CD14-positive monocyte (primary cell): Measurements from ENCODE around the gene MECR. TPM values are rescaled to one million over a fixed set of nuclear protein-coding genes. Genes with fewer than 3 reads are reported as not detected.

Source experiments
- DNase-seq, 3 donors: peaks; one replicate each; pipeline ENCODE4 v3.0.0-alpha.2; 2011 to 2022
- H2AFZ ChIP-seq: 2 replicates; pipeline ENCODE4 v1.6.0; 2012; ENCODE audit warnings: mild to moderate bottlenecking, low read depth, low read length, inconsistent platforms; ENCODE audit not compliant: insufficient read depth, poor library complexity, severe bottlenecking
- H3K27ac ChIP-seq, 2 donors: 1 replicate in 1 of 2; 2 replicates in 1 of 2; pipeline ENCODE4 v1.5.1; 2012 to 2013; ENCODE audit warnings: low read length in 2 of 2, control low read depth in 1 of 2, inconsistent platforms in 1 of 2, low read depth in 1 of 2, mild to moderate bottlenecking in 1 of 2
- H3K27me3 ChIP-seq, 2 donors: one replicate each; pipeline versions ENCODE4 v1.6.0 to v1.6.1; 2011 to 2013; ENCODE audit warnings: low read length in 2 of 2; ENCODE audit not compliant: control insufficient read depth in 2 of 2, insufficient read depth in 2 of 2
- H3K36me3 ChIP-seq, 2 donors: replicated peaks in 1 of 2; 1 replicate in 1 of 2; 2 replicates in 1 of 2; pipeline versions ENCODE4 v1.5.1 to v1.6.1; 2012 to 2013; ENCODE audit warnings: low read length in 2 of 2, control low read depth in 1 of 2, inconsistent platforms in 1 of 2, mild to moderate bottlenecking in 1 of 2; ENCODE audit not compliant: insufficient read depth in 2 of 2, control insufficient read depth in 1 of 2
- H3K4me1 ChIP-seq, 2 donors: 1 replicate in 1 of 2; 2 replicates in 1 of 2; pipeline versions ENCODE4 v1.5.1 to v1.6.1; 2012 to 2013; ENCODE audit warnings: low read length in 2 of 2, control low read depth in 1 of 2, inconsistent platforms in 1 of 2, mild to moderate bottlenecking in 1 of 2, moderate library complexity in 1 of 2; ENCODE audit not compliant: insufficient read depth in 2 of 2, control insufficient read depth in 1 of 2
- H3K4me2 ChIP-seq: replicated peaks from 2 replicates; pipeline ENCODE3; 2012; ENCODE audit warnings: low read length, moderate library complexity, mild to moderate bottlenecking; ENCODE audit not compliant: poor library complexity, severe bottlenecking; ENCODE audit errors: extremely low read depth
- H3K4me3 ChIP-seq, 3 experiments: fragments of 200-600 bp in 1 of 3; sonication (generic) in 1 of 3; replicated peaks in 1 of 3; 1 replicate in 2 of 3; 2 replicates in 1 of 3; pipeline ENCODE4 v1.5.1; 2011 to 2013; ENCODE audit warnings: low read length in 3 of 3, mild to moderate bottlenecking in 3 of 3, control low read depth in 2 of 3, low read depth in 2 of 3, inconsistent platforms in 1 of 3, moderate library complexity in 1 of 3
- H3K79me2 ChIP-seq: 2 replicates; pipeline ENCODE4 v1.6.0; 2012; ENCODE audit warnings: mild to moderate bottlenecking, control low read depth, inconsistent platforms, low read length, moderate library complexity; ENCODE audit not compliant: insufficient read depth
- H3K9ac ChIP-seq: 2 replicates; pipeline ENCODE4 v1.6.0; 2017; ENCODE audit warnings: low read length, mild to moderate bottlenecking; ENCODE audit not compliant: insufficient read depth, poor library complexity, severe bottlenecking
- H3K9me3 ChIP-seq, 2 donors: replicated peaks in 1 of 2; 1 replicate in 1 of 2; 2 replicates in 1 of 2; pipeline versions ENCODE4 v1.5.1 to v1.6.1; 2012 to 2013; ENCODE audit warnings: low read length in 2 of 2, control low read depth in 1 of 2; ENCODE audit not compliant: control insufficient read depth in 1 of 2, insufficient read depth in 1 of 2
- H4K20me1 ChIP-seq: 2 replicates; pipeline ENCODE4 v1.6.0; 2012; ENCODE audit warnings: mild to moderate bottlenecking, low read length, control low read depth, moderate library complexity; ENCODE audit not compliant: insufficient read depth
- H3K27ac Mint-ChIP-seq, 7 donors: one replicate each; pipeline ENCODE4 v1.8.0; 2020; ENCODE audit warnings: mild to moderate bottlenecking in 7 of 7, mixed read lengths in 7 of 7, moderate library complexity in 6 of 7, inconsistent platforms in 2 of 7
- H3K27me3 Mint-ChIP-seq, 3 donors: one replicate each; pipeline ENCODE4 v1.8.0; 2021 to 2022; ENCODE audit warnings: low read depth in 3 of 3, mild to moderate bottlenecking in 3 of 3, mixed read lengths in 3 of 3, moderate library complexity in 3 of 3, inconsistent platforms in 1 of 3
- H3K36me3 Mint-ChIP-seq, 2 donors: one replicate each; pipeline ENCODE4 v1.8.0; 2020; ENCODE audit warnings: mixed read lengths in 2 of 2, inconsistent platforms in 1 of 2, mild to moderate bottlenecking in 1 of 2
- H3K4me1 Mint-ChIP-seq: one replicate; pipeline ENCODE4 v1.8.0; 2020; ENCODE audit warnings: mild to moderate bottlenecking, mixed read lengths
- H3K4me3 Mint-ChIP-seq, 2 donors: one replicate each; pipeline ENCODE4 v1.8.0; 2020; ENCODE audit warnings: mild to moderate bottlenecking in 2 of 2, mixed read lengths in 2 of 2, moderate library complexity in 1 of 2
- H3K9me3 Mint-ChIP-seq, 7 donors: one replicate each; pipeline ENCODE4 v1.8.0; 2020 to 2022; ENCODE audit warnings: mixed read lengths in 7 of 7, mild to moderate bottlenecking in 6 of 7, moderate library complexity in 6 of 7, inconsistent platforms in 2 of 7
- WGBS: methylation state at CpG from one replicate; pipeline ENCODE4 v1.1.5; 2013; ENCODE audit warnings: missing lambda C conversion rate; ENCODE audit not compliant: insufficient coverage; 5-methylcytosine and 5-hydroxymethylcytosine counted together
- intact Hi-C, 2 donors: fragments of 100-400 bp; cut with micrococcal nuclease; formaldehyde crosslinking; loops; one replicate each; pipeline versions ENCODE4 v1.15.0 to v1.15.1; 2023
- polyA plus RNA-seq, 3 donors: library from polyadenylated mRNA; depleted of rRNA in 1 of 3; unstranded in 2 of 3; stranded (reverse) in 1 of 3; fragments of 300-500 nt in 2 of 3; fragments of >200 nt in 1 of 3; fragmentation: Illumina TruSeq in 2 of 3; gene quantifications; 1 replicate in 2 of 3; 2 replicates in 1 of 3; pipeline ENCODE4 v1.2.3, GENCODE V29; 2012 to 2021
- TF ChIP-seq, protein P1 (sequence below): fragments of 200-600 bp; IDR thresholded peaks from one replicate; pipeline ENCODE4 v1.8.0; 2022; ENCODE audit warnings: antibody characterized with exemption, mild to moderate bottlenecking

Gene MECR
- polyA plus RNA-seq, 3 donors = 6.3 to 8.5 (median 7.5) TPM

DNA sequence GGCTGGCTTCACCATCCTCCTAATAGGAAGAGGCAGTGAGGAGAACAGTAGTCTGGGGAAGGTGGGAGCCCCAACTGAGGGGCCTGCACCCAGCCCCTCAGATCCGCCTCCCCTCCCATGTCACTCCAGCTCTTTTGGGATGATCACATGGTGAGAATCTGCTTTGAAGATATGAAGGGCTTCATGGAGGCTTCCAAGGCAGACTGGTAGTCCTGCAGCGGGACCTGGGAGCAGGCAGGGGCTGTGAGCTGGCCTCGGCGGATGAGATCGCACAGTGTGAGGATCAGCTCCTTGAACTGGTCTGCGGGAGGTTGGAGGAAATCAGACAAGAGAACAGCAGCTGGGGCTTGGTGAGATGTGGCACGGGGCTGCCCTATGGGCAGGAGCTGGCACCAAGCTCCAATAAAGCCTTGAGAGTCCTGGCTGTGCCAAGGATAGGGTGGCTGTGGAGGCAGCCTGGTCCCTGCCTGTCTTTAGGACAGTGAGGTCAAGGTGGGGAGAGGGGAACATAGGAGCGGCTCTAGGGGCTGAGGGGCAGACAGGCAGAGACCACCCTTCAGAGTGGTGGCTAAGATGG, 36.8 kb downstream of the MECR start:
- TF ChIP-seq, protein P1, sequence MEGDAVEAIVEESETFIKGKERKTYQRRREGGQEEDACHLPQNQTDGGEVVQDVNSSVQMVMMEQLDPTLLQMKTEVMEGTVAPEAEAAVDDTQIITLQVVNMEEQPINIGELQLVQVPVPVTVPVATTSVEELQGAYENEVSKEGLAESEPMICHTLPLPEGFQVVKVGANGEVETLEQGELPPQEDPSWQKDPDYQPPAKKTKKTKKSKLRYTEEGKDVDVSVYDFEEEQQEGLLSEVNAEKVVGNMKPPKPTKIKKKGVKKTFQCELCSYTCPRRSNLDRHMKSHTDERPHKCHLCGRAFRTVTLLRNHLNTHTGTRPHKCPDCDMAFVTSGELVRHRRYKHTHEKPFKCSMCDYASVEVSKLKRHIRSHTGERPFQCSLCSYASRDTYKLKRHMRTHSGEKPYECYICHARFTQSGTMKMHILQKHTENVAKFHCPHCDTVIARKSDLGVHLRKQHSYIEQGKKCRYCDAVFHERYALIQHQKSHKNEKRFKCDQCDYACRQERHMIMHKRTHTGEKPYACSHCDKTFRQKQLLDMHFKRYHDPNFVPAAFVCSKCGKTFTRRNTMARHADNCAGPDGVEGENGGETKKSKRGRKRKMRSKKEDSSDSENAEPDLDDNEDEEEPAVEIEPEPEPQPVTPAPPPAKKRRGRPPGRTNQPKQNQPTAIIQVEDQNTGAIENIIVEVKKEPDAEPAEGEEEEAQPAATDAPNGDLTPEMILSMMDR = no peak
- intact Hi-C loops = no loop called here
- 100% methylated on average over 7 of the region's 8 CpGs for WGBS
- DNase-seq = no peak
- H3K9me3 ChIP-seq = no peaks in the 10 kb centered on the region
- no peak overlapping the region for H3K4me3 ChIP-seq
- H2AFZ ChIP-seq = no peak overlapping the region
- no peaks in the 10 kb centered on the region for H3K27me3 ChIP-seq
- H3K9me3 Mint-ChIP-seq = peaks cover 0 to 4% (median 0%) of the 10 kb centered on the region in 7 donors
- peaks cover 9 to 32% of the 10 kb centered on the region in 2 donors for H3K36me3 ChIP-seq
- no peak overlapping the region for H3K4me2 ChIP-seq
- no peak overlapping the region for H3K4me3 Mint-ChIP-seq
- H3K4me1 Mint-ChIP-seq = no peaks in the 10 kb centered on the region
- no peaks in the 10 kb centered on the region for H3K27me3 Mint-ChIP-seq
- H3K9ac ChIP-seq = no peak overlapping the region
- H3K4me1 ChIP-seq = no peaks in the 10 kb centered on the region
- no peaks in the 10 kb centered on the region for H4K20me1 ChIP-seq
- peaks cover 16 to 20% of the 10 kb centered on the region in 2 donors for H3K36me3 Mint-ChIP-seq
- H3K79me2 ChIP-seq = no peaks in the 10 kb centered on the region
- peak overlapping the region in 2 of 7 donors; percentile 2 to 59 for H3K27ac Mint-ChIP-seq
- no peak overlapping the region for H3K27ac ChIP-seq

DNA sequence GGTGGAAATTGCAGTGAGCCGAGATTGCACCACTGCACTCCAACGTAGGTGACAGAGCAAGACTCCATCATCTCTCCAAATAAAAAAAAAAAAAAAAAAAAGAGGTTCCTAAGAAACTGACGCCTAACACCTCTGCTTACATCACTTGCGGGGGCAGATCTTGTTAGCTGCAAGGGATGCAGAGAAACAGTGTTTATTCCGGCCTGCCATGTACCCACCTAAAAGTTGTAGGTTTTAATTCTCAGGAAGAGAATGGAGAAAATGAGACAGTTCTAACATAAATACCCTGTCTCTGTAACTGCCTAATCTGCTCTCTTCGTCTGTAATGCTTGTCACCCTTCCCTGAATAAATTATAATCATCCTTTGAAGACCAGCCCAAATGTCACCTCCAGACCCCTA, 40.0 kb downstream of the MECR start:
- H3K27ac Mint-ChIP-seq = no peak overlapping the region
- no peak overlapping the region for H3K4me3 ChIP-seq
- intact Hi-C loops = no loop called here
- no peaks in the 10 kb centered on the region for H4K20me1 ChIP-seq
- H3K36me3 Mint-ChIP-seq = peaks cover 16 to 18% of the 10 kb centered on the region in 2 donors
- H3K4me1 ChIP-seq = no peaks in the 10 kb centered on the region
- no peaks in the 10 kb centered on the region for H3K4me1 Mint-ChIP-seq
- no peak overlapping the region for H3K4me3 Mint-ChIP-seq
- peaks cover 5 to 20% of the 10 kb centered on the region in 2 donors for H3K36me3 ChIP-seq
- peaks cover 0 to 4% (median 0%) of the 10 kb centered on the region in 7 donors for H3K9me3 Mint-ChIP-seq
- no peak overlapping the region for H3K9ac ChIP-seq
- no peaks in the 10 kb centered on the region for H3K79me2 ChIP-seq
- peaks cover 0 to 4% (median 3%) of the 10 kb centered on the region in 3 donors for H3K27me3 Mint-ChIP-seq
- no peak overlapping the region for H2AFZ ChIP-seq
- H3K9me3 ChIP-seq = no peaks in the 10 kb centered on the region
- H3K4me2 ChIP-seq = no peak overlapping the region
- no peak for DNase-seq
- TF ChIP-seq, protein P1 = no peak
- no peak overlapping the region for H3K27ac ChIP-seq
- 75% methylated on average over 1 of the region's 6 CpGs for WGBS
- H3K27me3 ChIP-seq = no peaks in the 10 kb centered on the region
